IPS-18c (cell line): Measurements from ENCODE around the gene HPCAL1.

Source experiments
- H3K4me3 ChIP-seq: 2 replicates; pipeline ENCODE4 v1.7.0; 2013; ENCODE audit warnings: low read depth, mild to moderate bottlenecking, low read length, moderate library complexity; ENCODE audit not compliant: insufficient read depth
- H3K9me3 ChIP-seq: one replicate; pipeline ENCODE4 v1.6.1; 2013; ENCODE audit warnings: mild to moderate bottlenecking, low read length, moderate library complexity; ENCODE audit not compliant: control insufficient read depth, insufficient read depth

Gene HPCAL1

DNA sequence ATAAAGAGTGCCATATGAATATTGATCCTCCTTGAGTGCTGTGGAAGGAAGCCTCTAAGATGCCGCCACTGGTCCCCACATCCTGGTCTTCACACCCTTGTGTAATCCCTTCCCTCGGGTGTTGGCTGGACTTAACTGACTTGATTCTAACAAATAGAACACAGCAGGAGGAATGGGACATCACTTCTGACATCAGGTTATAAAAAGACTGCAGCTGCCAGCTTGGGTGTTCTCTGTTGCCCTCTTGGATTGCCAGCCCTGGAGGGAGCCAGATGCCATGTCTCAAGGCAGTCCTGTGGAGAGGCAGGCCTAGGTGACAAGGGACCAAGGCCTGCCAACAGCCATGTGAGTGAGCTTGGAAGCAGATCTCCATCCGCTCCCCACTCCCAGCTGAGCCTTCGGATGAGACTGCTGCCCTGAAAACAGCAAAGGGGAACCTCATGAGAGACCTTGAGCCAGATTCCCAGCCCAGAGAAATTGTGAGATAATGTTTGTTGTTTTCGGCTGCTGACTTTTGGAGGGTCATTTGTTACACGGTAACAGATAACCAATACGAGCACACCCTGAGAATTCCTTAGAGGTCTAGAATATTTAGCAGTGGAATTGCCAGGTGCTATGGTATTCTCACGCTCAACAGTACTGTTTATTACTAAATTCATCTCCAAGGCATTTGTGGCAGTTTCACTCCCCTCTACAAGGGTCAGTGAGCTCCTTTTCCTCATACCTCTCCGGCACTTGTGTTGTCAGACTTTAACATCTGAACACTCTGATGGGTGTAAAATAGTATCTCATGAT lies 32.5 kb downstream of the HPCAL1 start:
- Histone ChIP-seq H3K4me3 (no peak overlapping the region), H3K9me3 (peaks cover 2% of the 10 kb centered on the region)

DNA sequence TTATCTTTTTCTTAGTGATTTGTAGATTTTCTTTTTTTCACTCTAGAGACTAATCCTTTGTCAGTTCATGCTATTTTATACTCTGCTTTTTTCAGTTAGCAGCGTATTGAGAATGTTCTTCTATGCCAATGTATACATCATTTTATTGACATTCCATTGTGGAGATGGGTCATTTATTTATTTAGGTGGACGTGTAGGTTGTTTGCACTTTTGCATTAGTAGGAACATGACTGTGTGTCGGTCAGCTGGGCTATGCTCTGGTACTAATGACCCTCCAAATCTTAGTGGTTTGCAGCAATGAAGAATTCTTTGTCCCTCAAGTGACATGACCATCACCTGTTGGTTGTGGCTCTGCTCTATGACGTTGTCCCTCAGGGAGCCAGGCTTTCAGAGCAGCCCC lies 33.6 kb downstream of the HPCAL1 start:
- Histone ChIP-seq H3K4me3 (no peak overlapping the region), H3K9me3 (peaks cover under 1% of the 10 kb centered on the region)

DNA sequence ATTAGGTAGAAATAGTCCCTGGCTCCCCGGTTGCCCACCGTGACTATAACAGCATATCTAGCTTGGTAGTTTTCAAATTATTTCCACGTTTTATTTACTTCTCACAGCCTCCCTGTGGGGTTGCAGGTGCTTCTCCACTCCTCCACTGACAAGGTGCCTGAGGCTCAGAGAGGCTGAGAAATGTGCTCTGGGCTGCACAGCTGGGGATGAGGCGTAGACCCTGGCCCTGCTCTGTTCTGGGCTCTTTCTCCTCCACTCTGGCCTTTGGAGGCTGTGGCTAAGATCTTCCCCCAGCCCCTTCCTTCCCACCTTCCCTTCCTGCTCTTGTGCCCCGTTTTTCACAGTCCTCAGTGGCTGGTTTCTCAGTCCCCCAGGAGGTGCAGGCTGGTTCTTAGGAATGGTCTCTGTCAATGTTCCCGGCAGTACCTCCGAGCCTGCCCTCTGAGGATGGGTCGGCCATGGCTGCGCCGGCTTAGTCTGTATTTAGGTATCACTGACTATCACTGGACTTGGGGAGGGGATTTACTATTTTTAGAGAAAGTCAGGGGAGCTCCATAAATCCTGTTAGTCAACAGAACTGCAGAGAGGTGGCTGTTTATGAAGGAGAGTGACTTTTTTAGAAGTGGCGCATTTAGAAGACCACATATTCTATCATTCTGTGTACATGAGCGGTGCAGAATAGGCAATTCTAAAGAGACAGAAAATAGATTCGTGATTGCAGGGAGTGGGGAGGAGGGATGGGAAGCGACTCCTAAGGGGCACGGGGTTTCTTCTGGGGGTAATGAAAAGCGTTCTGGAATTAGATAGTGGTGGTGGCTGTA lies 35.0 kb downstream of the HPCAL1 start:
- Histone ChIP-seq H3K4me3 (no peak overlapping the region), H3K9me3 (no peaks in the 10 kb centered on the region)

DNA sequence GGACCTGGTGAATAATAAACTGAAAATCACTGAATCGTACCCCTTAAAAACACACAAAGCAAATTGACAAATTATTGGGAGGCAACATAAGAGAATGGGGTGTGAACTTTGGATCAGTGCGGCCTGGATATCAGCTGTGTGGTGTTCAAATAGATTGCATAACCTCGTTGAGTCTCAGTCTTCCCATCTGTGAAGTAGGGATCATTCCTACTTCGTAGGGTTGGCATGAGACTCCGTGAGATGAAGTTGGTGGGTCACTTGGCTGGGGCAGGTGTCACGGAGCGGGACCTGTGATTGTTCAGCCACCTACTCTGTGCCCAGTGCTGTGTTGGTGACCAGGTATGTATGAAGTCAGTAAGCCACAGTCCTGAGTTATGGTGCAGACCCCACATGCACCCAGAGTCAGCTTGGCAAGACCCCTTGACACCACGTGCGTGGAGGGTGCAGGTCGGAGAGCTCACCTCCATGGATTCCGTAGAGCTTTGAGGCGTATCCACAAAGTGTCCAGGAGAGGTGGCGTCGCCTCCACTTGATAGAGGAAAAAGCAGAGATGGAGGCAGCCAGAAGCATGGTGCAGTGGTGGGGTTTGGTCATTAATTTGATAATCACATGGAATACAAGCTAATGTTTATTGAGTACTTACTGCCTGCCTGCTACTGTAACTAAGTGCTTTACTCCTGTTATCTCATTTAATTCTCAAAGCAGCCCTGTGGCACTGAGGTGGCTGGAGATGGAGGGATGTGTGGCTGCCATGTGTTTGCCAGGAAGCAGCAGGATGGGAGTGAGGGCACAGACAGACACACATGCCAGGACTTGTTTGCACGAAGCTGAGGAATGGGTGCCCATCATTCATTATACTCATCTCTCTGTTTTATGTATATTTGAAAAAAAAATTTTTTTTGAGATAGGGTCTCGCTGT lies 35.8 kb downstream of the HPCAL1 start:
- no peaks in the 10 kb centered on the region for H3K9me3 ChIP-seq
- no peak overlapping the region for H3K4me3 ChIP-seq

DNA sequence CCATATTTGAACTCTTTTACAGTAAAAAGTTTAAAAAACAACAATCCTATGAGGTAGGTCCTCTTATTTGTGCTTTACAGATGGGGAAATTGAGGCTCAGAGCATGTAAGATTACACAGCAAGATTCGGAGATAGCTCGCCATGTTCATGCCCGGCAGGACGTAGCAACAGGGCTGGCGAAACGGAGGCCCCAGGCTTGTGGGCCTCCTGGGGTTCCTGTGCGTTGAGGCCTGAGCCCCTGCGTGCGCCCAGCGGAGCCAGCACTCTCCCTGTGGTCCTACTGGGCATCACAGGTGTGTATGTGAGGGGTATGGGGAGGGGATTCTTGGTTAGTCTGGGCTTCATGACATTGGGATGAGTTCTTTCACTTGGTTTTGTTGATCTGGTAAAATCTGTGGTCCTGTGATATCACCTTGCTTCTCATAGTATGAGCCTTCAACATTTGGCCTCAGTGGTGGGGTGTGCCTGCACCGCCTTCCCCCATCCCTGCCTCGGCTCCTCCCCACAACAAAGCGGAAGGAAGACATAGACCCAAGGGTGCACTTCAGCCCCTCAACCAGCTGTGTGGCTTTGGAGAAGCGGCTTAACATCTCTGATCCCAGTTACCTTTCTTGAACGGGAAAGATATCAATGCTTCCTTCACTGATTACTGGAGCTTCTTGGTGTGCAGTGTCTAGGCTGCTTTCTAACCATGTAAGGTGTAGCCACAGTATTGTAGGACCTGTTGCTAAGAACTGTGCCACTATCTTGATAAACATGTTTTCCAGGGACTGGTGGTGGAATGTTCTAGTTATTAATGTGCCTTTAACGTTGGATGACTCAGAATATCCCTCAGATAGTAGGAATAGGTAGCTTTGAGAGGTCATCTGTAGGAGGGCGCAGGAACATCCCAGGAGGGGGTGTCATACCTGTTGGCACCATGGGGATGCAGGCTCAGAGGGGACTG lies 37.2 kb downstream of the HPCAL1 start:
- no peaks in the 10 kb centered on the region for H3K9me3 ChIP-seq

DNA sequence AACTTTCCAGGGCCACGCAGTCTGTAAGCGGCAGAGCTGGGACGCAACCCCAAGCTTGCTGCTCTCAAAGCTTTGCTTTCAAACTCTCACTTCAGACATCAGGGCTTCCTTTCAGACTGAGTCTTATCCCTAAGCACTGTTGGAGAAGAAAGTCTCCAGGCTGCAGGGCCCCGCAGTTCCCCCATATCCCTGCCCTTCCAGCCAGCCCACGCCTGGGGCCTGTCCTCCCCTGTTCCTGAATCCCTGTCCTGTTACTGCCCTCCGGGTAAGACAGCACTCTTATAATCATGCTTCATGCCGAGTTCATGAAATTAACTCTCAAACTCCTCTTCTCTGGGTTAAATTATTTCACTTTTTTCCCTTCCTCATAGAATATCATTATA lies 37.9 kb downstream of the HPCAL1 start:
- Histone ChIP-seq H3K9me3 (no peaks in the 10 kb centered on the region), H3K4me3 (no peak overlapping the region)

More for the DNA sequence above, 37.2 kb downstream of the HPCAL1 start:
- no peak overlapping the region for H3K4me3 ChIP-seq

DNA sequence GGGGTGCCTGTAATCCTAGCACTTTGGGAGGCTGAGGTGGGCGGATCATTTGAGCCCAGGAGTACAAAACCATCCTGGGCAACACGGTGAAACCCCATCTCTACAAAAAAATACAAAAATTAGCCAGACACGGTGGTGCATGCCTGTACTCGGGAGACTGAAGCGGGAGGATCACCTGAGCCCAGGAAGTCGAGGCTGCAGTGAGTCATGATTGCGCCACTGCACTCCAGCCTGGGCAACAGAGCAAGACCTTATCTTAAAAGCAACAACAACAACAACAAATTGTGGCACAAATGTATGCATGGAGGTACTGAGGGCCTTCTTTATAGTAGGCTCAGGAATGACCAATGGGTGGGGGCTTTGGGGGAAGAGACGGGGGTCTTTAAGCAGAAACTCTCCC lies 38.5 kb downstream of the HPCAL1 start:
- H3K4me3 ChIP-seq, result no peak overlapping the region
- no peaks in the 10 kb centered on the region for H3K9me3 ChIP-seq

DNA sequence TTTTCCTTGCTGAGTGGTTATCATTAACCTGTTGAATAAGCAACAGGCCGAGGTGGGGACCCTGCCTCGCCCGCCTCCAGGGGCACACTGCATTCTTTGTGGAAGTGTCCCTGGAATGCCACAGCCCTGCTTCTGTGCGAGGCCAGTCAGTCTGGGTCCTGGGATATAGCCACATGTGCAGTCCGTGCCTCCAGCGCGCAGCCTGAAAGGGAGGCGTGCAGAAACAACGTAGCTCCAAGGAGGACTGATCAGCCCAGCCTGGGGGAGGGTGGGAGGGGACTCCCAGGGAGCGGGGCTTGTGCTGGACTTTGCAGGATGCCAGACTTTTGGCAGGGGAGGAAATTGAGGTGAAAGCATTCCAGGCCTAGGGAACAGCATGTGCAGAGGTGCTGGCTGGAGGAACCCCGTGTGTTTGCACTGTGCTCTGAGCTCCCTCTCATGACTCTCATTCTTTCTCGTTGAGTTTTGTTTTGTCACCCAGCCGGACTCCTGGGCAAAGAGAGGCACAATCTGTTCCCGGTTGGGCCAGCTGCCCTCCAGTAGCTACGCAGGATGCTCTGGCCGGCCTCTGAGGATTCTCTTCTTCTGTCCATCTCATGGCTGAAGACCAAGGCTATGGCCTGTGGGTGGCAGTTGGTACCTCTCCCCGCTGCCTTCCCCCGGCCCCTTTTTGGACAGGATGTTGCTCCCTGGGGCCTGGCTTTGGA lies 39.7 kb downstream of the HPCAL1 start:
- no peaks in the 10 kb centered on the region for H3K9me3 ChIP-seq
- H3K4me3 ChIP-seq, result no peak overlapping the region

DNA sequence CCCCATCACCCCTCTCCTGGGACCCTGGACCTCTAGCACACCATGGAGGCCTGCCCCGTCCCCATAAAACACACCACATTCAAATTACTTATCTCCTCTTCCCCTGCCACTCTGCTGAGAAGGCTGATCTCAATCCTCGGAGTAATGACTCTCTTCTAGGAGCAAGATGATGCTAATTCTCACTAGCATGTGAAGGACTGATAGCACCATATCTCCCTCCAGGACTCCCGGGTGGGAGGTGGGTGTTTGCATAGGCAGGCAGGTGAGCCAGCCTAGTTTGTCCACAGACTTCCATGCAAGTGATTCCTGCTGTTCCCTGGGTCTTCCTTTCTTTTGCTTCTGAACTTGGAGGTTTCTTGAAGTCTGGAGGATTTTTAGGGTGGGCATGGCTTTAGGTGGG lies 40.5 kb downstream of the HPCAL1 start:
- Histone ChIP-seq H3K4me3 (no peak overlapping the region), H3K9me3 (no peaks in the 10 kb centered on the region)

DNA sequence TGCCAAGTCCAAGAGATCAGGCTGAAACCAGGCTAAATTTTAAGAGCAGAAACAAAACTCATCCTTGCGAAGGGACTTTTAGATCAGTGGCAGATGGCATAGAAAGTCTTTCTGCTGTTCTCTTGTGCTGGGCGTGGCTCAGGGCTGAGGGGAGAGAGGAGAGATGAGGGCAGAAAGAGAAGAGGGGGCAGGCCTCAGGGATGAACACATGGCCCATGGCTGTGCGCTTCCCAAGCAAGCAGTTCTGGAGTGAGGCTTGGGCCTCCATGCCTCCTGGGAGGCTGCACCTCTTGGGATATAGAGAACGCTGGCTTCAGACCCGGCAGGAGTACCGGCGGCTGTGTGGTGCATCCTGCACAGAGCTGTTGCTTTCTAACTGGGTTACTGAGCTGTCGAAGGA lies 41.0 kb downstream of the HPCAL1 start:
- Histone ChIP-seq H3K4me3 (no peak overlapping the region), H3K9me3 (no peaks in the 10 kb centered on the region)

DNA sequence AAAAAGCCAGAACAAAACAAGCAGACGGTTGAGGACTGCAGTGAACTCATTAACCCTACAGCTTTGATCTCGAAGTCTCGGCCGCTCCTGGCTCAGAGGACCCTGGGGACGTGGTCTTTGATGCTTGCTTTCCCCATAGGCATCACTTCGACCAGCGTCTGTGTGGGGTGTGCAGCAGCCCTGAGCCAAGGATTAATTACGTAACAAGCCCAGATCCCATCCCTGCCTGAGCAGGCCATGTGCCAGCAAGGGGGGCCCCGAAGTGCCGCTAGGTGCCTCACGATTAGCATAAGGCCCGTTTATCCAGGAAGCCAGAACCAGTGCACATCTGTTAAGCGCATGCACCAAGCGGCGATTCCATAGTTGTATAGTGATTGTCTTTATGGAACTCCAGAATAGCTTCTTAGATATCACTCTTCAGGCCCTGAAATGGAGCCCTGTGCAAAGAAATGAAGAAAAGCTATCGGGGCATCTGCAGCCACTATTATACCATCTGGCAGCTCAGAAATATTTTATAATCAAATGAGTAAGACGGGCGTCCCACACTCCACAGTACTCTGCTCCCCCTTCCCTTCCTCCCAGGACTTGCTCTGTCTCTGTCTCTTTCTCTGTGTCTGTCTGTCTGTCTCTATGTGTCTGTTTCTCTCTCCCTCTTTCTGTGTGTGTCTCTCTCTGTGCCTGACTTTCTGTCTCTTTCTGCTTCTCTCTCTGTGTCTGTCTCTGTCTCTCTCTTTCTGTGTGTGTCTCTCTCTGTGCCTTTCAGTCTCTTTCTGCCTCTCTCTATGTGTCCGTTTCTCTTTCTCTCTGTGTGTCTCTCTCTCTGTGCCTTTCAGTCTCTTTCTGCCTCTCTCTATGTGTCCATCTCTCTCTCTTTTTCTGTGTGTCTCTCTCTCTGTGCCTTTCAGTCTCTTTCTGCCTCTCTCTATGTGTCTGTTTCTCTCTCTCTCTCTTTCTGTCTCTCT lies 41.7 kb downstream of the HPCAL1 start:
- no peak overlapping the region for H3K4me3 ChIP-seq
- H3K9me3 ChIP-seq, result no peaks in the 10 kb centered on the region

DNA sequence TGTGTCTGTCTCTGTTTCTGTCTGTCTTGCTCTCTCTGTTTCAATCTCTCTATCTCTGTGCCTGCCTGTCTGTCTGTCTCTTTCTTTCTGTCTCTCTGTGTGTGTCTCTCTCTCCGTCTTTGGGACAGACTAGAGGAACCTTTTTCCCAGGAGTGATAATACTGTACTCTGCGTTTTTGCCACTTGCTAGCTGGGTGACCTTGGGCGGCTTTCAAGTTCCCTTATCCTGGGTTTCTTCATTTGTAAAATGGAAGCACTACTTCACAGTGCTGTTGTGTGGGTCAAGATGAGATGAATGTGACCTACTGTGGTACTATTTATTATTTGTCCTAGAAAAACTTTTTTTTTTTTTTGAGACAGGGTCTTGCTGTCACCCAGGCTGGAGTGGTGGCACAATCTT lies 42.4 kb downstream of the HPCAL1 start:
- Histone ChIP-seq H3K4me3 (no peak overlapping the region), H3K9me3 (no peaks in the 10 kb centered on the region)

DNA sequence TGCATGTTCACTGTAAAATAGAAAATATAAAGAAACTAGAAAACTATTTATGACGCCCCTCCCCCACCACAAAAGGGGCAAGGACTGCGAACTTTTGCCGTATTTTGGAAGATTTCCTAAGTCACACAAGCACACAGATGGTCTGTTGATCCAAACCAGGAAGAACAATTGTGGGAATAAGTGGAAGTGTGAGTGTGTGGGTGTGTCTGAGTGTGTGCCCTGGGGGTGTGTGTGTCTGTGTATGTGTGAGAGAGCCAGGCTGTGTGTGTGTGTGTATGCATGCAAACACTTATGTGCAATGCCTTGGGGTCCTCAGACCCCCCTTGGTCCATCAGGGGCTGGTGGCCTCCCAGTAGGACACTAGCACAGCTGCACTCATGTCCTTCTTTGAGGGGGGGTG lies 43.1 kb downstream of the HPCAL1 start:
- H3K4me3 ChIP-seq, result no peak overlapping the region
- no peaks in the 10 kb centered on the region for H3K9me3 ChIP-seq

DNA sequence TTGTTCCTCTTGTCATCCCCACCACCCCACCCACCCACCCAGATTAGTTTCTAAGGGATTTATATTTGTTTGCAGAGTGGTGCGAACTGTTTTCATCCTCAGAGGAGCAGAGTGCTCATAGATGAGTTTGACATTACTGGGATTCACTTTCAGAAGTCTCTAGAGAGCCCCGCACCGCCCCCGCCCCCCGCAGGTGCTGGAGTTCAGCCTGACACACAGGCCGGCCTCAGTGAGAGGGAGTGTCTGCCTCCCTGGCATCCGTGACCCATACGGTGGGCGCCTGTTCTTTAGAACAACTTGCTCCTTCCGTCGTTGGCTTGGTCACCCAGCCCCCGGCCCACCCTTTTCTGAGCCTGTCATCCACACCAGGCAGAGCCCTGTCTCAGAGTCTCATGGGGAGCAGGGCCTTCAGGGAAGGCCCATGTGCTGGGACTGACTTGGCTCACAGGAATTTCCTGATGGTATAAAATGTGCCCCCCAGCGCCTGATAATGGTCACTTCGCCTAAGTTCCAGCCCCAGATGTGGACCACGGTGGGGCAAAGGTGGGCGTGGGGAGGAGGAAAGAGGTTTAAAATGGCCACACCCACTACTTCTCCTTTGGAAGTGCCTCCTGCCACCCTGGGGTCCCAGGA lies 44.3 kb downstream of the HPCAL1 start:
- no peaks in the 10 kb centered on the region for H3K9me3 ChIP-seq
- H3K4me3 ChIP-seq, result no peak overlapping the region

DNA sequence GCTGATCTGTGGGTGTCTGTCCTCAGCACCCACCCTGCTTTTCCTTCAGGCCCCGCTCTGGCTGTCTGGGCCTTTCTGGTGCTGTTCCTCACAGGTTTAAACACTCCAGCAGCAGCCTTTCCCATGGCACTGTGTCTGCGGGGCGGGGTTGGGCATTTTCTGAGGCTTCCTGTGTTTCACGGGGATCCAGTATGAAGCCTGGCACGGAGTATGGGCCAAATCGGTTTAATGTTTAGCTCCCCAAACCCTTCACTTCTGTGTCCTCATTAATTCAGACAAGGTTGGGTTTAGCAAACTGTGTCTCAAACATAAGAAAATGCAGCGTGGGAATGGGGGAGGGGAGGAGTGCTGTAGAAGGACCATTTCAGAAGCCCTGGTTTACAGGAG lies 44.9 kb downstream of the HPCAL1 start:
- Histone ChIP-seq H3K4me3 (no peak overlapping the region), H3K9me3 (no peaks in the 10 kb centered on the region)
